GM12874 (cell line): ENCODE data around the gene FAM81A.

Source experiments
- CTCF ChIP-seq: IDR thresholded peaks from 2 replicates; pipeline ENCODE4 v1.5.1; 2011; ENCODE audit warnings: low read depth, mild to moderate bottlenecking, control low read depth, low read length, moderate library complexity; ENCODE audit not compliant: insufficient read depth

The FAM81A gene

GRCh38 chr15:59550956-59551355 is 113.0 kb downstream of the FAM81A start:
- TF ChIP-seq CTCF = no peak

- no peak for TF ChIP-seq CTCF
Measured at GRCh38 chr15:59553879-59554735, 116.1 kb downstream of the FAM81A start.

- no peak for TF ChIP-seq CTCF
Measured at GRCh38 chr15:59555696-59556095, 117.7 kb downstream of the FAM81A start.

- TF ChIP-seq CTCF = no peak
Measured at GRCh38 chr15:59556380-59556779, 118.4 kb downstream of the FAM81A start.

- TF ChIP-seq CTCF = no peak
Measured at GRCh38 chr15:59557581-59557980, 119.6 kb downstream of the FAM81A start.

- no peak for TF ChIP-seq CTCF
Measured at GRCh38 chr15:59558851-59559250, 120.9 kb downstream of the FAM81A start.

GRCh38 chr15:59561547-59561946 is 123.6 kb downstream of the FAM81A start:
- no peak for TF ChIP-seq CTCF
